Endothelial cell of umbilical vein (primary cell): ENCODE results near the gene MYBPC1. TPM values are rescaled to one million over a fixed set of nuclear protein-coding genes. Genes with fewer than 3 reads are reported as not detected.

ENCODE experiments used
- BruUV-seq: library from RNA; stranded (reverse); fragments of 400-500 nt; replicated peaks from 2 replicates; lab custom pipeline; 2021; lab: Mats Ljungman, UMichigan
- CTCF ChIA-PET: fragments of 300-600, 350-600 bp; sonication (Branson Sonifier 250); formaldehyde crosslinking; loops from one replicate; lab custom pipeline; 2021; ENCODE audit warnings: antibody characterized with exemption, inconsistent platforms; lab: Charles Lee
- POLR2A ChIA-PET: fragments of 300-600, 350-600 bp; sonication (Branson Sonifier 250); formaldehyde crosslinking; loops from one replicate; lab custom pipeline; 2021; ENCODE audit warnings: antibody characterized with exemption, inconsistent platforms; lab: Charles Lee
- DNase-seq: peaks from one replicate; pipeline ENCODE4 v3.0.0-alpha.2; 2011; ENCODE audit warnings: low read depth, low spot score
- FAIRE-seq: peaks from 2 replicates; lab custom pipeline; 2011; peaks lifted over from hg19 to GRCh38; lab: Jason Lieb, UNC
- H2AFZ ChIP-seq: 2 replicates; pipeline ENCODE4 v1.6.0; 2012; ENCODE audit warnings: low read depth, low read length, control low read depth, inconsistent platforms
- H3K27ac ChIP-seq: 2 replicates; pipeline ENCODE4 v1.5.1; 2011; ENCODE audit warnings: low read depth, mild to moderate bottlenecking, control low read depth, low read length, moderate library complexity; ENCODE audit not compliant: insufficient read depth
- H3K27me3 ChIP-seq, 2 experiments: 2 replicates each; pipeline versions ENCODE4 v1.6.0 to v1.6.1; 2011; ENCODE audit warnings: low read length in 2 of 2, mixed read lengths in 1 of 2; ENCODE audit not compliant: control insufficient read depth in 2 of 2, insufficient read depth in 2 of 2
- H3K36me3 ChIP-seq, 2 experiments: 2 replicates in 1 of 2; 3 replicates in 1 of 2; pipeline ENCODE4 v1.5.1; 2011; ENCODE audit warnings: low read length in 2 of 2, mild to moderate bottlenecking in 1 of 2, moderate library complexity in 1 of 2; ENCODE audit not compliant: control insufficient read depth in 2 of 2, insufficient read depth in 2 of 2; ENCODE audit errors: extremely low read depth in 1 of 2
- H3K4me1 ChIP-seq: 3 replicates; pipeline ENCODE4 v1.5.1; 2011; ENCODE audit warnings: mild to moderate bottlenecking, low read length; ENCODE audit not compliant: control insufficient read depth, insufficient read depth; ENCODE audit errors: extremely low read depth
- H3K4me2 ChIP-seq: 2 replicates; pipeline ENCODE4 v1.6.1; 2011; ENCODE audit warnings: low read length, control low read depth, mixed read lengths; ENCODE audit not compliant: insufficient read depth
- H3K4me3 ChIP-seq, 3 experiments: fragments of 200-600 bp in 1 of 3; sonication (generic), shearing (Covaris generic) in 1 of 3; replicated peaks in 1 of 3; 2 replicates each; pipeline ENCODE4 v1.5.1; 2011 to 2016; ENCODE audit warnings: control low read depth in 3 of 3, low read length in 3 of 3, mild to moderate bottlenecking in 2 of 3, inconsistent platforms in 1 of 3, low read depth in 1 of 3, moderate library complexity in 1 of 3; ENCODE audit not compliant: insufficient read depth in 1 of 3
- H3K79me2 ChIP-seq: 2 replicates; pipeline ENCODE4 v1.6.0; 2012; ENCODE audit warnings: low read length, inconsistent platforms; ENCODE audit not compliant: control insufficient read depth, insufficient read depth
- H3K9ac ChIP-seq: replicated peaks from 2 replicates; pipeline ENCODE3; 2011; ENCODE audit warnings: low read length, control low read depth; ENCODE audit not compliant: insufficient read depth; ENCODE audit errors: extremely low read depth
- H3K9me1 ChIP-seq: replicated peaks from 3 replicates; pipeline ENCODE4 v1.6.0; 2011; ENCODE audit warnings: mild to moderate bottlenecking, low read length; ENCODE audit not compliant: control insufficient read depth, insufficient read depth; ENCODE audit errors: extremely low read depth
- H3K9me3 ChIP-seq: replicated peaks from 2 replicates; pipeline ENCODE4 v1.5.1; 2012; ENCODE audit warnings: low read length, inconsistent platforms; ENCODE audit not compliant: control insufficient read depth, insufficient read depth
- H4K20me1 ChIP-seq: replicated peaks from 2 replicates; pipeline ENCODE3; 2011; ENCODE audit warnings: mild to moderate bottlenecking, low read length; ENCODE audit not compliant: control insufficient read depth, insufficient read depth; ENCODE audit errors: extremely low read depth
- EZH2 ChIP-seq: IDR thresholded peaks from 2 replicates; pipeline ENCODE4 v1.6.1; 2012; ENCODE audit warnings: borderline replicate concordance, low read depth, mild to moderate bottlenecking, moderate library complexity, low read length, inconsistent platforms; ENCODE audit not compliant: severe bottlenecking
- FOS ChIP-seq: IDR thresholded peaks from 2 replicates; pipeline ENCODE4 v1.6.1; 2011; ENCODE audit warnings: mild to moderate bottlenecking, low read length, moderate library complexity, borderline replicate concordance; ENCODE audit not compliant: insufficient read depth
- GATA2 ChIP-seq: IDR thresholded peaks from 2 replicates; pipeline ENCODE4 v1.7.0; 2011; ENCODE audit warnings: low read depth, mild to moderate bottlenecking, moderate library complexity, mixed read lengths, low read length; ENCODE audit not compliant: insufficient read length, insufficient read depth
- JUN ChIP-seq: IDR thresholded peaks from 2 replicates; pipeline ENCODE4 v1.6.1; 2011; ENCODE audit warnings: borderline replicate concordance, low read depth; ENCODE audit not compliant: insufficient read length, insufficient read depth
- MYC ChIP-seq: IDR thresholded peaks from one replicate; pipeline ENCODE4 v1.6.1; 2011; ENCODE audit warnings: mild to moderate bottlenecking, low read depth, low read length
- POLR2A ChIP-seq: IDR thresholded peaks from 2 replicates; pipeline ENCODE4 v1.6.1; 2012; ENCODE audit warnings: low read depth, mild to moderate bottlenecking, control low read depth, low read length
- POLR2AphosphoS5 ChIP-seq: IDR thresholded peaks from 2 replicates; pipeline ENCODE4 v1.6.1; 2012; ENCODE audit warnings: low read depth, mild to moderate bottlenecking, control low read depth, low read length, moderate library complexity; ENCODE audit not compliant: insufficient read depth
- dilution Hi-C: fragments of 300-500 bp; cut with MboI; formaldehyde crosslinking; loops from one replicate; pipeline ENCODE4 v1.15.0; 2019; ENCODE audit warnings: low sequenced_read_pairs; ENCODE audit not compliant: extremely low pct_ligation_motif_present
- intact Hi-C: fragments of 100-400 bp; cut with micrococcal nuclease; formaldehyde crosslinking; loops from one replicate; pipeline ENCODE4 v1.10.0; 2022
- polyA plus RNA-seq, 4 experiments: library from polyadenylated mRNA; depleted of rRNA in 3 of 4; stranded (reverse) in 3 of 4; unstranded in 1 of 4; fragments of >200 nt; gene quantifications; 2 replicates each; pipeline versions ENCODE4 v1.2.1 to v1.2.3, GENCODE V29; 2011 to 2012; ENCODE audit warnings: missing spikeins in 1 of 4
- total RNA-seq: library from RNA; stranded (reverse); gene quantifications from 2 replicates; pipeline ENCODE4 v1.2.3, GENCODE V29; 2021
- TF ChIP-seq, protein P1 (sequence below): IDR thresholded peaks from 2 replicates; pipeline ENCODE4 v1.6.1; 2011; ENCODE audit not compliant: insufficient read depth, insufficient read length
- TF ChIP-seq, protein P2 (sequence below), 2 donors: IDR thresholded peaks; 1 replicate in 1 of 2; 2 replicates in 1 of 2; pipeline ENCODE4 v1.5.1; 2011; ENCODE audit warnings: low read length in 2 of 2, mild to moderate bottlenecking in 2 of 2, moderate library complexity in 2 of 2, control low read depth in 1 of 2, inconsistent platforms in 1 of 2, low read depth in 1 of 2; ENCODE audit not compliant: insufficient read depth in 1 of 2; ENCODE audit errors: extremely low read depth in 1 of 2

The MYBPC1 gene
- total and polyA plus RNA-seq, 2 donors (not counting 3 experiments of a cell fraction or from before 2014, with no cell fraction given): not detected

DNA sequence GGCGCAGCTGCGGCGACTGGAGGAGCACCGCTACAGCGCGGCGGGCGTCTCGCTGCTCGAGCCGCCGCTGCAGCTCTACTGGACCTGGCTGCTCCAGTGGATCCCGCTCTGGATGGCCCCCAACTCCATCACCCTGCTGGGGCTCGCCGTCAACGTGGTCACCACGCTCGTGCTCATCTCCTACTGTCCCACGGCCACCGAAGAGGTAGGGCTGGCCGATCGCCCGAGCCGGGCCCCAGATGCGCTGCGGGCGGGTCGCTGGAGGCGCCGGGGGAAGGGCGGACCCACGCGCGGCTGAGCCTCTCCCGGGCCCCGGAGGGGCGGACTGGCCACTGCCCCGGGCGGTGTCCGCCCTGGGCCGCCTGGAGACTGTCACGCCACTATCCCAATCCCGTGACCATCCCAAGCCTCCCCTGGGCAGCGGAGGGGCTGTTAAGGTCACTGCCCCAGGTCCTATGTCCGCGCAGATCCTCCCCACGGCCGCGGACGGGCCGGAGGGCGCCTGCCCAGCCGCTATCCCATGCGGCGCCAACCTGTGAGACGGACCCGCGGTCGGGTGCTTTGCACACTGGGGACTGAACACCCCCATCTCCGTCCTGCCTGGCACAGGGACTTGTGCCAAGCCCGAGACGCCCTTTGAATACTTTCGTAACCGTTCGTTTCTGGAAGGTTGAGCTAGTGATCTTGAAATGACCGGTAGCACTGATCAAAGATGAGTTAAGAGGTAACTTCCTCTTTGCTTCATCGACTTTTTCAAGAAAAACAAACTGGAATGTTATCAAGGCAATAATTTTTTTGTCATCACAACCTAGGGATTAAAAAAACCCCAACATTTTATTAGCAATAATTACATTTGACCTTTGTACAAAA lies 103.4 kb downstream of the MYBPC1 start:
- peak overlapping the region; percentile 72 to 82 (median 81) for H3K4me3 ChIP-seq
- no peaks in the 10 kb centered on the region for H3K9me3 ChIP-seq
- peaks cover 6% of the 10 kb centered on the region for H3K4me1 ChIP-seq
- H3K4me2 ChIP-seq: peak overlapping the region; percentile 87
- BruUV-seq: no TSS peak
- peak overlapping the region; percentile 76 for H2AFZ ChIP-seq
- H3K27me3 ChIP-seq: no peaks in the 10 kb centered on the region
- H3K9me1 ChIP-seq: no peaks in the 10 kb centered on the region
- CTCF ChIA-PET: interaction anchor here (0.6 to 1.2 kb wide), 6 partner anchors 10 to 206 kb away, joined by 3 to 7 read pairs (median 4); no protein-coding TSS in a partner anchor
- no peaks in the 10 kb centered on the region for H3K36me3 ChIP-seq
- no peaks in the 10 kb centered on the region for H4K20me1 ChIP-seq
- DNase-seq (peak; percentile 46), FAIRE-seq (no peak)
- H3K9ac ChIP-seq: peak overlapping the region; percentile 61
- dilution Hi-C loops: no loop called here
- H3K27ac ChIP-seq: peak overlapping the region; percentile 19
- H3K79me2 ChIP-seq: peaks cover 21% of the 10 kb centered on the region
- intact Hi-C loops: loop anchor here (5.0 to 10.0 kb wide), 2 partner anchors 291 to 1123 kb away; partner anchors contain the start of genes ARL1 and GAS2L3
- POLR2A ChIA-PET: no interaction called here
- TF ChIP-seq GATA2 (no peak), JUN (no peak), MYC (no peak), FOS (no peak), POLR2A (no peak), POLR2AphosphoS5 (no peak), EZH2 (no peak)
- TF ChIP-seq, protein P1, sequence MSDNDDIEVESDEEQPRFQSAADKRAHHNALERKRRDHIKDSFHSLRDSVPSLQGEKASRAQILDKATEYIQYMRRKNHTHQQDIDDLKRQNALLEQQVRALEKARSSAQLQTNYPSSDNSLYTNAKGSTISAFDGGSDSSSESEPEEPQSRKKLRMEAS: no peak
- TF ChIP-seq, protein P2, sequence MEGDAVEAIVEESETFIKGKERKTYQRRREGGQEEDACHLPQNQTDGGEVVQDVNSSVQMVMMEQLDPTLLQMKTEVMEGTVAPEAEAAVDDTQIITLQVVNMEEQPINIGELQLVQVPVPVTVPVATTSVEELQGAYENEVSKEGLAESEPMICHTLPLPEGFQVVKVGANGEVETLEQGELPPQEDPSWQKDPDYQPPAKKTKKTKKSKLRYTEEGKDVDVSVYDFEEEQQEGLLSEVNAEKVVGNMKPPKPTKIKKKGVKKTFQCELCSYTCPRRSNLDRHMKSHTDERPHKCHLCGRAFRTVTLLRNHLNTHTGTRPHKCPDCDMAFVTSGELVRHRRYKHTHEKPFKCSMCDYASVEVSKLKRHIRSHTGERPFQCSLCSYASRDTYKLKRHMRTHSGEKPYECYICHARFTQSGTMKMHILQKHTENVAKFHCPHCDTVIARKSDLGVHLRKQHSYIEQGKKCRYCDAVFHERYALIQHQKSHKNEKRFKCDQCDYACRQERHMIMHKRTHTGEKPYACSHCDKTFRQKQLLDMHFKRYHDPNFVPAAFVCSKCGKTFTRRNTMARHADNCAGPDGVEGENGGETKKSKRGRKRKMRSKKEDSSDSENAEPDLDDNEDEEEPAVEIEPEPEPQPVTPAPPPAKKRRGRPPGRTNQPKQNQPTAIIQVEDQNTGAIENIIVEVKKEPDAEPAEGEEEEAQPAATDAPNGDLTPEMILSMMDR (IDR thresholded peaks at IDR 0.05; ENCODE audit: extremely low read depth in 1 of 2, insufficient read depth in 1 of 2, low read depth in 1 of 2, low read length in 2 of 2): no peak
